ENCODE measurements around the gene H6PD.
A peak's percentile ranks its signal among the peaks of the same experiment; 100 is the strongest.

The H6PD gene

GRCh38 chr1:9207086-9207485, 27.5 kb upstream of the H6PD start:
- DNase-seq: no peak

- DNase-seq: no peak
These were observed 26.9 kb upstream of the H6PD start for GRCh38 chr1:9207715-9208114.

- DNase-seq: no peak
These were observed 23.2 kb upstream of the H6PD start for GRCh38 chr1:9211291-9211811.

- DNase-seq: no peak
These were observed 21.8 kb upstream of the H6PD start for GRCh38 chr1:9212735-9213134.

- no peak for DNase-seq
These were observed 20.6 kb upstream of the H6PD start for GRCh38 chr1:9213956-9214355.

- no peak for DNase-seq
These were observed 15.7 kb upstream of the H6PD start for GRCh38 chr1:9218917-9219316.

- no peak for DNase-seq
These were observed 11.5 kb upstream of the H6PD start for GRCh38 chr1:9222846-9223625.

GRCh38 chr1:9224664-9225410, 9.7 kb upstream of the H6PD start:
- no peak for DNase-seq

- DNase-seq: no peak
These were observed 9.2 kb upstream of the H6PD start for GRCh38 chr1:9225411-9225785.

- no peak for DNase-seq
These were observed 6.0 kb upstream of the H6PD start for GRCh38 chr1:9228609-9229008.

- DNase-seq: no peak
These were observed 5.0 kb upstream of the H6PD start for GRCh38 chr1:9229549-9229948.

- DNase-seq: no peak
These were observed 3.6 kb upstream of the H6PD start for GRCh38 chr1:9230869-9231533.

GRCh38 chr1:9231648-9232332, 2.8 kb upstream of the H6PD start:
- DNase-seq: no peak

- peak; percentile 29 for DNase-seq
These were observed 1.2 kb upstream of the H6PD start for GRCh38 chr1:9233241-9233941.

GRCh38 chr1:9233942-9234222, 692 bp upstream of the H6PD start:
- no peak for DNase-seq

GRCh38 chr1:9235096-9235459, 504 bp downstream of the H6PD start:
- DNase-seq: peak; percentile 79

GRCh38 chr1:9235560-9235959, 986 bp downstream of the H6PD start:
- no peak for DNase-seq

GRCh38 chr1:9238134-9238533, 3.6 kb downstream of the H6PD start:
- no peak for DNase-seq

GRCh38 chr1:9238550-9238949, 4.0 kb downstream of the H6PD start:
- DNase-seq: no peak

- DNase-seq: no peak
These were observed 5.2 kb downstream of the H6PD start for GRCh38 chr1:9239622-9240401.

- no peak for DNase-seq
These were observed 6.6 kb downstream of the H6PD start for GRCh38 chr1:9240914-9241820.
